BJ (cell line): ENCODE data around the gene PARP4. TPM values are rescaled to one million over a fixed set of nuclear protein-coding genes. Genes with fewer than 3 reads are reported as not detected.
"Not testable (repeated sequence)": the region's sequence is repeated elsewhere in the genome, so short reads cannot be mapped to it uniquely, and the experiment has no call there.

Experiments
- CTCF ChIA-PET: fragments of 350-600 bp; formaldehyde crosslinking; extraction: SDS; loops from one replicate; lab custom pipeline; 2021; ENCODE audit warnings: antibody characterized with exemption, inconsistent platforms; lab: Yijun Ruan, JAX
- POLR2A ChIA-PET: fragments of 300-600 bp; sonication (Branson Sonifier 250); formaldehyde crosslinking; extraction: SDS; loops from one replicate; lab custom pipeline; 2021; ENCODE audit warnings: antibody characterized with exemption; lab: Charles Lee
- DNase-seq: peaks from one replicate; pipeline ENCODE4 v3.0.0-alpha.2; 2011; ENCODE audit warnings: low read depth
- H3K27me3 ChIP-seq: 2 replicates; pipeline ENCODE4 v1.6.0; 2011; ENCODE audit warnings: low read length; ENCODE audit not compliant: control insufficient read depth, insufficient read depth
- H3K36me3 ChIP-seq: 2 replicates; pipeline ENCODE4 v1.5.1; 2011; ENCODE audit warnings: low read length; ENCODE audit not compliant: control insufficient read depth, insufficient read depth
- H3K4me3 ChIP-seq: 2 replicates; pipeline ENCODE4 v1.5.1; 2011; ENCODE audit warnings: low read depth, mild to moderate bottlenecking, control low read depth, low read length
- polyA plus RNA-seq: library from polyadenylated mRNA; depleted of rRNA; stranded (reverse); fragments of >200 nt; gene quantifications from 2 replicates; pipeline ENCODE4 v1.2.3, GENCODE V29; 2011
- TF ChIP-seq, protein P1 (sequence below): IDR thresholded peaks from 2 replicates; pipeline ENCODE4 v1.5.1; 2011; ENCODE audit warnings: low read depth, mild to moderate bottlenecking, control low read depth, inconsistent platforms, low read length, moderate library complexity; ENCODE audit not compliant: insufficient read depth

Gene PARP4
- polyA plus RNA-seq, 1 experiment: 46.5 TPM

DNA sequence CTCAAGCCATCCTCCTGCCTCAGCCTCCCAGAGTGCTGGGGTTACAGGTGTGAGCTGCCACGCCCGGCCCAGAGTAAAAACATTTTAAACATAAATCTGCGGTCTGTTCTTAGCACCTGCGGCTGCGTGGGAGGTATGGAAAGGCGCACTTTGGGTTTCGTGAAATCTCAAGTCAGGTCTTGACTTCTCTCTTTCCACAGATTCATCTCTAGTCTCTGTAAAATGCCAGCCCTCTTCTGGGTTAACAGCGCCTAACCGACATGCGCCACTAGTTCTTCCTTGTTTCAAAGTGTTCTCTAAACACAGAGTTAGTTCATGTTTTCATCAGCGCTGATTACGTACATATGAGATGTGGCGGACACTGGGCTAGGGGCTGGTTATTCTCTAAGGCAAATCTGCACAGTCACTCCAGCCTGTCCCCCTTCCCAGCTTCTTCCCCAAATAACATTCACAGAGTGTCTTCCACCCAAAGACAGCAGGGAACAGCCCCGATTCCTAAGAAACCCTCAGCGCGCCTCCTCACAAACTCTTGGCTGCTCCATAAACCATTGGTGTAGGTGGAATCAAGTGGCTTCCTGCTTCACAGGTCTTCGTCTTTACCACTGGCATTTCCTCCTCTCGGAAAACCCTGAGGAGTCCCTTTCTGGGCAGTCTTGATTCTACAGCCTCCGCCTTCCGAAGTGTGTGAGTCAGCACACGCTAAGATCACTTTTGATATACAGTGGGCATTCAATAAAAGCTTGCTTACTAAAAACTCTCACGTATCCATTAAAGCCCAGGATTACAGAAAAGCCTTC is 1.4 kb downstream of the PARP4 start:
- ChIA-PET POLR2A (no interaction called here), CTCF (no interaction called here)
- H3K36me3 ChIP-seq: no peaks in the 10 kb centered on the region
- TF ChIP-seq, protein P1, sequence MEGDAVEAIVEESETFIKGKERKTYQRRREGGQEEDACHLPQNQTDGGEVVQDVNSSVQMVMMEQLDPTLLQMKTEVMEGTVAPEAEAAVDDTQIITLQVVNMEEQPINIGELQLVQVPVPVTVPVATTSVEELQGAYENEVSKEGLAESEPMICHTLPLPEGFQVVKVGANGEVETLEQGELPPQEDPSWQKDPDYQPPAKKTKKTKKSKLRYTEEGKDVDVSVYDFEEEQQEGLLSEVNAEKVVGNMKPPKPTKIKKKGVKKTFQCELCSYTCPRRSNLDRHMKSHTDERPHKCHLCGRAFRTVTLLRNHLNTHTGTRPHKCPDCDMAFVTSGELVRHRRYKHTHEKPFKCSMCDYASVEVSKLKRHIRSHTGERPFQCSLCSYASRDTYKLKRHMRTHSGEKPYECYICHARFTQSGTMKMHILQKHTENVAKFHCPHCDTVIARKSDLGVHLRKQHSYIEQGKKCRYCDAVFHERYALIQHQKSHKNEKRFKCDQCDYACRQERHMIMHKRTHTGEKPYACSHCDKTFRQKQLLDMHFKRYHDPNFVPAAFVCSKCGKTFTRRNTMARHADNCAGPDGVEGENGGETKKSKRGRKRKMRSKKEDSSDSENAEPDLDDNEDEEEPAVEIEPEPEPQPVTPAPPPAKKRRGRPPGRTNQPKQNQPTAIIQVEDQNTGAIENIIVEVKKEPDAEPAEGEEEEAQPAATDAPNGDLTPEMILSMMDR: no peak
- peak overlapping the region; percentile 97 for H3K4me3 ChIP-seq
- no peaks in the 10 kb centered on the region for H3K27me3 ChIP-seq
- peak; percentile 70 for DNase-seq

DNA sequence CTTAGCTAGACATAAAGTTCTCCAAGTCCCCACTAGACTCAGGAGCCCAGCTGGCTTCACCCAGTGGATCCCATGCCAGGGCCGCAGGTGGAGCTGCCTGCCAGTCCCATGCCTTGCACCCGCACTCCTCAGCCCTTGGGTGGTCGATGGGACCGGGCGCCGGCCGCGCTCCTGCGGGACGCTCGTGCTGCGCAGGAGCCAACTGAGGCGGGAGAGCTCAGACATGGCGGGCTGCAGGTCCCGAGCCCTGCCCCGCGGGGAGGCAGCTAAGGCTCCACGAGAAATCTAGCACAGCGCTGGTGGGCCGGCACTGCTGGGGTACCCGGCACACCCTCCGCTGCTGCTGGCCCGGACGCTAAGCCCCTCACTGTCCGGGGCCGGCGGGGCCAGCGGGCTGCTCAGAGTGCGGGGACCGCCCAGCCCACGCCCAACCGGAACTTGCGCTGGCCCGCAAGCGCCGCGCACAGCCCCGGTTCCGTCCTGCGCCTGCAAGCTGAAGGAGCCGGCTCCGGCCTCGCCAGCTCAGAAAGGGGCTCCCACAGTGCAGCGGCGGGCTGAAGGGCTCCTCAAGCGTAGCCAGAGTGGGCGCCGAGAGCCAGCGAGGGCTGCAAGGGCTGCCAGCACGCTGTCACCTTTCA is 5.8 kb downstream of the PARP4 start:
- H3K36me3 ChIP-seq: peaks cover 3% of the 10 kb centered on the region; the same call in 1 of the 2 replicates
- ChIA-PET CTCF (no interaction called here), POLR2A (no interaction called here)
- no peak overlapping the region for H3K4me3 ChIP-seq
- TF ChIP-seq, protein P1: no peak
- no peaks in the 10 kb centered on the region for H3K27me3 ChIP-seq
- DNase-seq: no peak

DNA sequence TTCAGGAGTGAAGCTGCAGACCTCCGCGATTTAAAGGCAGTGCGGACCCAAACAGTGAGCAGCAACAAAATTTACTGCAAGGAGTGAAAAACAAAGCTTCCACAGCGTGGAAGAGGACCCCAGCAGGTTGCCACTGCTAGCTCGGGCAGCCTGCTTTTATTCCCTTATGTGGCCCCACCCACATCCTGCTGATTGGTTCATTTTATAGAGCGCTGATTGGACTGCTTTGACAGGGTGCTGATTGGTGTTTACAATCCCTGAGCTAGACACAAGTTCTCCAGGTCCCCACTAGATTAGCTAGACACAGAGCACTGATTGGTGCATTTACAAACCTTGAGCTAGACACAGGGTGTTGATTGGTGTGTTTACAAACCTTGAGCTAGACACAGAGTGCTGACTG is 6.3 kb downstream of the PARP4 start:
- POLR2A ChIA-PET, CTCF ChIA-PET, H3K4me3 ChIP-seq, H3K27me3 ChIP-seq, DNase-seq, H3K36me3 ChIP-seq: not testable (repeated sequence)

DNA sequence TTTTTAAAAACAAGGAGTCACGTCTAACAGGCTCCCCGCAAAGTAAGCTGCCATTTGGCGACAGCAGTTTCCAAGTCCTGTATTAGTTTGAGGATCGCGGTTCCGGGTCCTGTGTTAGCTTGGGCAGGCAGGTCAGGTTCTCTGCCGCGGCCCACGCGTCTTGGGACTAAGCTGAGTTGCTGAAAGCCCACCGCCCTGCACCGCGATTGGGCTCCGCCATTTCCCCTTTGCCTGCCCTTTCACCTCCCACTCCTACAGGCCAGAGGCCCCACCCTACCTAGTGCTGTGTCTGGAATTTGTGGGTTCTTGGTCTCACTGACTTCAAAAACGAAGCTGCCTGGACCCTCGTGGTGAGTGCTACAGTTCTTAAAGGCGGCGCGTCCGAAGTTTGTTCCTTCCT is 6.8 kb downstream of the PARP4 start:
- ChIA-PET POLR2A (no interaction called here), CTCF (no interaction called here)
- no peak for DNase-seq
- Histone ChIP-seq H3K27me3 (no peaks in the 10 kb centered on the region), H3K4me3 (no peak overlapping the region), H3K36me3 (peaks cover 3% of the 10 kb centered on the region; the same call in 1 of the 2 replicates)
- TF ChIP-seq, protein P1: no peak

DNA sequence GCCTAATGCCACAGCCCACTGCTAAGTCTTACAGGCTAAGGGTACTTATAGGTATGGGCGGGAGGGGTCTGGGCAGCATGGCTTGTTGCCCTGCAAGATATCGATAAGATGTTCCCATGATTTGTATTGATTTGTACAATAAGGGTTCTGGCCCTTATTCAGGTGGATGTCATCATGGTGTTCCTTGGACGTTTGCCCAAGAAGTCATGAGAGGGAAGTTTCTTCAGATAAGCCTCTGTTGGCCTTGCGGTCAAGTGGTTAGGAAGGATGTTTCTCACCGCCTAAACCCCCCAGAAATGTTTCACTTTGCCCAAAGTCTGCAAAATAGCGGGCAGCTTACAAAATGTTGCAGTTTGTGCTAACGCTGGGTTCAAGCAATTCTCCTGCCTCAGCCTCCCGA is 7.3 kb downstream of the PARP4 start:
- no peak overlapping the region for H3K4me3 ChIP-seq
- ChIA-PET POLR2A (no interaction called here), CTCF (no interaction called here)
- TF ChIP-seq, protein P1: no peak
- H3K27me3 ChIP-seq: no peaks in the 10 kb centered on the region
- peaks cover 3% of the 10 kb centered on the region; the same call in 1 of the 2 replicates for H3K36me3 ChIP-seq
- no peak for DNase-seq

DNA sequence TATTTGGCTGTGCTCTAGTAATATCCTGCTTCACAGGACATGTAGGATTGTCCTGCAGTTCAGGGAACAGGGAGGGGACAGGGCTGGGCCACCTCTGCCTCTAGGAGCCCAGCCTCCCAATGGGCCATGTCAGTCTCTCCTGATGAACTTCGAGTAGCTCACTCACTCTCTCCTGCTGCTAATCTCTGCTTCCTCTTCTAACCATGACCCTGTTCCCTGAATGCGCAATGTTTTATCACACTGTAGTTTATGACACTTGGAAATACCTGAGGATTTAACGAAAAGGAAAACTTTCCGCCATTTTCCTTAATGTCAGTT is 9.2 kb downstream of the PARP4 start:
- POLR2A ChIA-PET: no interaction called here
- CTCF ChIA-PET: no interaction called here
- Histone ChIP-seq H3K4me3 (no peak overlapping the region), H3K27me3 (no peaks in the 10 kb centered on the region), H3K36me3 (peaks cover 3% of the 10 kb centered on the region; the same call in 1 of the 2 replicates)
- TF ChIP-seq, protein P1: no peak
- DNase-seq: no peak
